ENCODE data around the gene SCAPER.
"Not testable (repeated sequence)": the region's sequence is repeated elsewhere in the genome, so short reads cannot be mapped to it uniquely, and the experiment has no call there.

SCAPER gene

DNA sequence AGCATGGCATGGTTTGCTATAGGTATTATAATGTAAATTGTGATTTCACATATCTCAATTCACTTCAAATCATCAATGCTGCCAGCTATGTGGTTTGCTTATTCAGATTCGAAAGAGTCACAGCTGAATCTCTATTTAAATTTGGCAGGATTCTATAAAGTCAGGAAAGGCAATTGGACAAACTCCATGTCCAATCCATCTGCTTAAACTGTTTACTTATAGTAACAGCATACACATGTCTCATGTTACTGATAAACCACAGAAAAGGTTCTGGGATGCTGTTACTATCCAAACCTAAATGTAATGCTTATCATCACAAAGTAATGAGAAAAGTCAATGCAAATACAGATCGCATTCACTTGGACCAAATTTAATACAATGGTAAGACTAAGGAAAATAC is 338.9 kb downstream of the SCAPER start:
- no peak for DNase-seq

DNA sequence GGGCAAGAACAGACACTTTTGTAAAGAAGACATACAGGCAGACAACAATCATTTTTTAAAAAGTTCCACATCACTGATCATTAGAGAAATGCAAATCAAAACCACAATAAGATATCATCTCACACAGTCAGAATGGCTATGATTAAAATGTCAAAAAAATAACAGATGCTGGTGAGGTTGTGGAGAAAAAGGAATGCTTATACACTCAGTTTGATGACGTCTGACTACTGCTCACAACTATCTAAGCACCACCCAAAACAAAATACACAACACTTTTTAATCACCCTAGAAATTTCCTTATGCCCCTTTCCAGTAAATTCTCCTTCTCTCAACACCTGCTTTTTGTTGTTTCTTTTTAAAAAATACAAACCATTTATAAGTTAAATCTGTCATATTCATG is 339.8 kb downstream of the SCAPER start:
- no peak for DNase-seq

- DNase-seq = no peak
Measured at GRCh38 chr15:76555247-76555646, 349.9 kb downstream of the SCAPER start.

- DNase-seq = no peak
Measured at GRCh38 chr15:76553564-76553963, 351.6 kb downstream of the SCAPER start.

- no peak for DNase-seq
Measured at GRCh38 chr15:76553102-76553501, 352.0 kb downstream of the SCAPER start.

- no peak for DNase-seq
Measured at GRCh38 chr15:76546805-76547204, 358.3 kb downstream of the SCAPER start.

DNA sequence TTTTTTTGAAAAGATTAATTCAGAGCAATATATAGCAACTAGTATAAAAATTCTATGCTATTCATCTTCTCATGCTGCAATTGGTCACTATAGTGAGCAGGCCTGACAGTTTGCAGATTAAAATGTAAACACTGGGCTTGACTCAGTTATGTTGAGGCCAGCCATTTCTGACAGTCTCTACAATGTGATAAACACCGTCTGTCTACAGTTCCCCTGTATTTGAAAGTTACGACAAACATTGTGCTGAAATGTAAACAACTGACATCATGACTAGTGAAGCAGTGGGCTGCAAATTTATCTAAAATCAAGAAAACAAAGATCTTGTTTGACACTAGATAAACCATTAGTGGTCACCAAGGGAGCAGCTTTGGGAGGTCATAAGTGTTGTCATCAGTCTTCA is 371.1 kb downstream of the SCAPER start:
- DNase-seq = peak; percentile 0

DNA sequence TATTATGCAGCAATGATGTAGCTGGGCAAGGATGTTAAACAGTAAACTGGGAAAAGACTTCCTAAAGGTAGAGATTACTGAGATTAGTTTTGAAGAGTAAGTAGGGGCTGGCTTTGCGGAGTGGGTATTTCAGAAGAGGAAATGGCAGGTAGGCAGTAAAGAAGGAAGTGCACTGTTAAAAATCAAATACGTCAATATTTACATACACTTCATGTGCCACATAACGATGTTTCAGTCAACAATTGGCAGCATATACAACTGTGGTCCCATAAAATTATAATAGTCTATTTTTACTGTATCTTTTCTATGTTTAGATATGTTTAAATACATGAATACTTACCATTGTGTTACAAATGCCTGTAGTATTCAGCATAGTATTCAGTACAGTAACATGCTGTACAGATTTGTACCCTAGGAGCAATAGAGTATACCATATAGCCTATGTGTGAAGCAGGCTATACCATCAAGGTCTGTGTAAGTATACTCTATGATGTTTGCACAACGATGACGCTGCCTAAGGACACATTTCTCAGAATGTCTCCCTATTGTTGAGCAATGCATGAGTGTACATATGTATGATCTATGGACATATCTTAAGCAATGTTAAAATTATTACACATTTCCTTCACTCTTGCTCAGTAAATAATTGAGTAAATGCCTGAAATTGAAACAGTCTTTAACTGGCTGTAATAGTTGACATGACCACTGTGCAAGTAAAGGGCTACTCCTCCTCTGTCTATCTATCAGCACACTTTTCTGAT is 371.9 kb downstream of the SCAPER start:
- peak; percentile 44 for DNase-seq

- DNase-seq = no peak
Measured at GRCh38 chr15:76529911-76530310, 375.2 kb downstream of the SCAPER start.

DNA sequence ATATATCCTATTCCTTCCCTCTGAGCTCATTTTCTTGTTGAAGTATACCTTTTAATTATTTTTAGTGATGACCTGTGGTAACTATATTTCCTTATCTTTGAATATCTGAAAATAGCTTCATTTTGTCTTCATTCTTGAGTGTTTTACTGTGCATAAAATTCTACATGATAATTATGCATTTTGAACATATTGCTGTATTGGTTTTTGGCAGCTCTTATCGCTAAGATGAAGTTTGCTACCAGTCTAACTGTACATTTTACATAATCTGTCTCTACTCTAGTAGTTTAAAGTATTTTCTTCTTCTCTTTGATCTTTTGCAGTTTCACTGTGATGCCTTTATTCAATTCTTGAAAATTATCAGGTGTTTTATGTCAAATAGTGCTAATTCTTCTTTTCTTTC is 379.0 kb downstream of the SCAPER start:
- DNase-seq = no peak

GRCh38 chr15:76517910-76518309 is 387.2 kb downstream of the SCAPER start:
- DNase-seq = no peak

DNA sequence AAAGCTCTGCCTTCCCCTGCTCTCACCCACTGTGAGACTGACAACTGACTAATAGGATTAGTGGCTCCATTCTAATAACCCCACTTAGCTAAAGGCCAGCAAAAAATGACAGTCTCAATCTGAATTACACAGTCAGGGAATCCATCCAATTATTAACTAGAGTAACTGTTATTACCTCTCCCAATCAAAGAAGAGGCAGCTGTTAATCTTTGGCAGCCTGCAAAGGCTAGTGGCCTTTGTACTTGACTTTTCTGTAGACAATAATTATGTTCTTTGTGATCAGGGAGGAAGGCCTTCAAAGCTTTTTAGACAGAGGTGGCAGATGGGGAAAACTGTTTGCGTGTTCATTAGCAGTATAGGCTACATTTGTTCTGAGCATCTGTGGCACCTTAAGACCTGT is 390.9 kb downstream of the SCAPER start:
- peak; percentile 82 for DNase-seq

DNA sequence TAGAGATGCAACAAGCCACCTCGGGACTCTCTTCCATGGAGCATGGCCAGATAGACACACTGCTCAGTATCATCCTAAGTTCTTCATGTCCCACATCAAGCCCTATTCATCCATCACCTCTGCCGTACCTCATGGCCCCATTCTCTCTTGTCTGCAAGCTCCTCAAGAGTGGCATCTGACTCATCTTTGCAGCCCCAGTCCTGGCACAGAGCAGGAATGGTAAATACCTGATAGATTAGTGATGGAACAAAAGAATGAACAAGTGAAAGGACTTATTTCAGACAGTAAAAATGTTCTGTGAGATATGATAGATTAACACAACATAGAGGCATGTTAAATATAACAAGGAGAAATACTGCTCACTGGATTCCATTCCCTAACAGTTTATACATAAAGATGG is 392.2 kb downstream of the SCAPER start:
- no peak for DNase-seq

GRCh38 chr15:76510663-76511062 is 394.5 kb downstream of the SCAPER start:
- DNase-seq = not testable (repeated sequence)

GRCh38 chr15:76503804-76504203 is 401.3 kb downstream of the SCAPER start:
- DNase-seq = no peak

DNA sequence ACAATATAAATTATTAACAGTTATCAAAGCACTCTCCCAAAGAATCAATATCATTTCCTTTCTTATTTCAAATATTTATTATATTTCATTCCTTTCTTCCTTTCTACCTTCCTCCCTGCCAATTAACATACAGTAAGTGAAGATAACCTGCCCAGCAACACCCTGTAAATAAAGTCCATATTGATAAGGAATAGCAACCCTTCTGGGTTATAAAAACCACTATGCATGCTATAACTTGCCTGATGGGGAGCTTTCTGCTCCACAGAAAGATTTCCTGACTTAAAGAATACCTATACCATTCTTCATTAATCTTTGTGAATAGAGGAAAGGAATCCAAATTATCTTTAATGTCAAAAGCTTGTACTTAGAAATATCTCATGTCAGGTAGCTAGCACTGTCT is 402.0 kb downstream of the SCAPER start:
- DNase-seq = no peak

- no peak for DNase-seq
Measured at GRCh38 chr15:76502678-76503077, 402.5 kb downstream of the SCAPER start.

DNA sequence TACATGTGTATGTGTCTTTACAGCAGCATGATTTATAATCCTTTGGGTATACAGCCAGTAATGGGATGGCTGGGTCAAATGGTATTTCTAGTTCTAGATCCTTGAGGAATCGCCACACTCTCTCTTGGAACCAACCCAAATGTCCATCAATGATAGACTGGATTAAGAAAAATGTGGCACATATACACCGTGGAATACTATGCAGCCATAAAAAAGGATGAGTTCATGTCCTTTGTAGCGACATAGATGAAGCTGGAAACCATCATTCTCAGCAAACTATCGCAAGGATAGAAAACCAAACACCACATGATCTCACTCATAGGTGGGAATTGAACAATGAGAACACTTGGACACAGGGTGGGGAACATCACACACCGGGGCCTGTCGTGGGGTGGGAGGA is 403.0 kb downstream of the SCAPER start:
- not testable (repeated sequence) for DNase-seq

GRCh38 chr15:76501726-76502125 is 403.4 kb downstream of the SCAPER start:
- no peak for DNase-seq

DNA sequence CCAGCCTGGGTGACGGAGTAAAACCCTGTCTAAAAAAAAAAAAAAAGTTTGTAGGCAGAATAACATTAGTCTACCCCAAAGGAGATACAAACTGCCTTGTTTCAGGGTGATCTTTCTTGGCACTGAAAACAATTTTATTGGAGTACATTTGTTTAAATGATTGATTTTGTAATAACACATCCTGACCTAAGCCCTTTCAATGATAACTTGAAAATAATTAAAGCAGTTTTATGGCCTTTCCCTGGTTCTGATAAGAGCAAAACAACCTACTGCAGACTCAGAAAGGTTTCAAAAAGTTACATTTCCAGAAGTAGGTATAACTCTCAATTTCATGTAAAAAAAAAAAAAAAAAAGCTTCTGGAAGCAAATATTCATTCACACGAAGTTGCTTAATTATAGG is 404.1 kb downstream of the SCAPER start:
- DNase-seq = no peak

GRCh38 chr15:76495487-76495886 is 409.7 kb downstream of the SCAPER start:
- DNase-seq = no peak

GRCh38 chr15:76492538-76492937 is 412.6 kb downstream of the SCAPER start:
- no peak for DNase-seq

- DNase-seq = no peak
Measured at GRCh38 chr15:76483752-76484151, 421.4 kb downstream of the SCAPER start.

DNA sequence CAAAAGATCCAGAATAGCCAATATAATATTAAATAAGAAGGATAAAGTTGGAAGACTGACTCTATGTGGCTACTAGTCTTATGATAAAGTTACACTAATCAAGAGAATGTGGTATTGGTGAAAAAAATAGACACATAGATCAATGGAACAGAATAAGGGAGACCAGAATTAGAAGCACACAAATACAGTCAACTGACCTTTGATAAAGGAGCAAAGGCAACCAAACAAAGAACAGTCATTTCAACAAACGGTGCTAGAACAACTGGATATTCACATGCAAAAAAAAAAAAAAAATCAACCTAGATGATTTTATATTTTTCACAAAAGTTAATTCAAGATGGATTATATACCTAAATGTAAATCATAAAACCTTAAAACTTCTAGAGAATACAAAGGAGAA is 422.1 kb downstream of the SCAPER start:
- no peak for DNase-seq

GRCh38 chr15:76480267-76480666 is 424.9 kb downstream of the SCAPER start:
- DNase-seq = no peak

Measured in NCI-H748 treated with DMSO at 0.1 percent for 48 hours (cell line).